ENCODE data around the gene OOSP1. TPM values are rescaled to one million over a fixed set of nuclear protein-coding genes. Genes with fewer than 3 reads are reported as not detected.
"Not testable (repeated sequence)": the region's sequence is repeated elsewhere in the genome, so short reads cannot be mapped to it uniquely, and the experiment has no call there.

Gene OOSP1, protein sequence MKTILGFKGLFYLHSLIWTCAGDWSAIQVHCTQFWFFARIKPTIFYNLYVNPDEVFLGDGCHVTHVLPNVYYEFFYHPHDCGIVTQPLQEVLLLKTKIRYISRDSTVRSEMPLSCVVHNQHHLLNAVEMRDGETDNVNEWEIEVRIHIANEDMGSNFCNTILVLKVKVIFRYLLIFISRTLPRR
- not detected for polyA plus RNA-seq (ENCODE audit: insufficient read length in 3 of 3)
- long read RNA-seq, donor 1, result 0 reads
- long read RNA-seq, donor 2, result 0 reads
- long read RNA-seq, donor 3, result 0 reads
- long read RNA-seq, donor 4, result 0 reads
- long read RNA-seq, donor 5, result 0 reads
- long read RNA-seq, donor 6, result 0 reads
- long read RNA-seq, donor 7, result 0 reads
- long read RNA-seq, donor 8, result 0 reads
- long read RNA-seq, donor 9, result 0 reads
- long read RNA-seq, donor 10, result 0 reads
- long read RNA-seq, donor 11, result 0 reads
- long read RNA-seq, donor 12, result 0 reads
- long read RNA-seq, donor 13, result 0 reads
- long read RNA-seq, donor 14, result 0 reads
- long read RNA-seq, donor 15, result 0 reads
- long read RNA-seq, donor 16, result 0 reads

DNA sequence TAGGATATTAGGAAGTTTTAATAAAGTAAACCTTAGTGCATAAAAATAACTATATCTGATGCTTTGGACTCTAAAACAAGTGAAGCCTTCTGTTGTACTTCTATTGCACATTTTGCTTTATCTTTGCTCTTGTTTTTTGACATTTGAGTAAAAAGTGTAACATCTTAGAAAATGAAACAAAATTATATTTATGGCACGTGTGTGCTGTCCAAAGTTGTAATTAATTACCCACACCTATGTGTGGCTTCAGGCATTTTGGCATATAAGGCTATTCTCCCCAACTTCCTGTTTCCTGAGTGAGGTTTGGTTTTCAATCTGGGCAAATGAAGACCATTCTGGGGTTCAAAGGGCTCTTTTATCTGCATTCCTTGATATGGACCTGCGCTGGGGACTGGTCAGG lies at the start of gene OOSP1:
TSS of gene OOSP1 (plus strand) at position 301 of the 400 bp plus-strand sequence. CDS start at position 324, 23 bp downstream.
- DNase-seq, result no peak

DNA sequence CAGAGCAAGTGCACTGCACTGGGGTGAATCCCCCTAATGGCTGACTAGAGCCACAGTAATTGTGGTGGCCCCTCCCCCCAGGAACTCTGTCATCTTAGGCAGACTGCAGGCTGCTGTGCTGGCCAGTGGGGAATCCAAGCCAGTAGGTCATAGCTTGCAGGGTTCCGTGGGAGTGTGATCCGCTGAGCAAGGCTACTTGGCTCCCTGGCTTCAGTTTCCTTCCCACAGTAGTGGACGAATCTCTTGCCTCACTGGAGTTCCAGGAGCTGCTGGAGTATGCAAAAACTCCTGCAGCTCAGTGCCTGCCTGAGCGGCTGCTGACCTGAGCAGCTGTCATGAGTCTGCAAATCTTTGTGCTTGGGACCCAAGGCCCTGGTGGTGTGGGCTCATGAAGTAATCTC lies 46.5 kb upstream of the OOSP1 start:
- peak; percentile 8 for DNase-seq

DNA sequence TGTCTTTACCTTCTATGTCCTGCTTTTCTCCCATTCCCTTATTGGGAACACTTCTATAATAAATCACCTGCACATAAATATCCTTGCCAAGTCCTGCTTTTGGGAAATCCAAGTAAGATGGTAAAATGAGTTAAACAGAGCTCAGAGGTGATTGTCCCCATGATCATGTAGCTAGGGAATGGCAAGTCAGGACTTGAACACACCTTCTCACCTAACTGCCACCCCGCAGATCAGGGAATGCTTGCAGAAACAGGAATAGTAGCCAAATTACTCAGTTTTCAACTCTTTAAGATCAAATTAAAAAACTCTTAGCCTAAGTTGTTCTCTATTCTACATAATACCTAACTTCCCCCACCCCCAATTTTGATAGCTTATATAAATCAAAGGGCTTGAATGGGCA lies 43.6 kb upstream of the OOSP1 start:
- no peak for DNase-seq

DNA sequence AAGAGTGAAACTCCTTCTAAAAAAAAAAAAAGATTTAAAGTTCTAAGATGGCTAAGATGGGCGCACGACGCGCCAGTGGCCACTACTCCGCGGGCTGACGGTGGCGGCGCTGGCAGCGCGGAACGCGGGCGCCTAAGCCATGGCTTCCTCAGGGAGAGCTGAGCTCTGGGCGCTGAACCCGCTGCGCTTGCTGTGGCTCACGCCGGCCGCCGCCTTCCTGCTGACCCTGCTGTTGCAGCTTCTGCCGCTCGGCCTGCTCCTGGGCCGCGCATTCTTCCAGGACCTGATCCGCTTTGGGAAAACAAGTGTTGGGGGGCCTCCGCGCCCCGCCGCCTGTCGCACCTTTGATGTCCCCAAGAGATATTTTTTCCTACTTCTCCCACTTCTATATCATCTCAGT lies 40.2 kb upstream of the OOSP1 start:
- DNase-seq, result no peak

DNA sequence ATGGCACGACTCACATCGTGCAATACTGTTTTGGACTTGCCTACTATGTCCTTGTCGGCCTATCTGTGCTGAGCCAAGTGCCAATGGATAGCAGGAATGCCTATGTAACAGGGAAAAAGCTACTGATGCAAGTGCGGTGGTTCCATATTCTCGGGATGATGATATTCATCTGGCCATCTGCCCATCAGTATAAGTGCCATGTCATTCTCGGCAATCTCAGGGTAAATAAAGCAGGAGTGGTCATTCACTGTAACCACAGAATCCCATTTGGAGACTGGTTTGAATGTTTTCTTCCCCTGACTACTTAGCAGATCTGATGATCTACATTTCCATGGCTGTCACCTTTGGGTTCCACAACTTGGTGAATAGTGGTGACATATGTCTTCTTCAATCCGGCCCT lies 39.6 kb upstream of the OOSP1 start:
- no peak for DNase-seq

DNA sequence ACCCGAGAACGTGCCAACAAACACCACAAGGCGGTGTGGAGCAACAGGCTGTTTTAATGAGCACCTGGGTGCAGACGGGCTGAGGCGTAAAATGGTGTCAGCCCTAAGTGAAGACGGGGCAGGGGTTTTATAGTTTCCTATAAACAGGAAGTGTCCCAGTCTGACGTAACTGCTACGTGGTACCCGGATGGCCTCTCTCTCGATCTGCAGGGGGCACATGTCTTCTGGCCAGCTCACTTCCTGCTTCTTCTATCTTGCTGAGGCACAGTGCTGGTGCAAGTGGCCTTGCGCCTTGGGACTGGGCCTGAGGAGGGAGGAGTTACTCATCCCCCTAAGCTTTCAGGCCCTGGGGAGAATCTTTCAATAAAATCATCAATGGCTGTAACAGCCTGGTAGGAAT lies 38.7 kb upstream of the OOSP1 start:
- DNase-seq, result no peak

DNA sequence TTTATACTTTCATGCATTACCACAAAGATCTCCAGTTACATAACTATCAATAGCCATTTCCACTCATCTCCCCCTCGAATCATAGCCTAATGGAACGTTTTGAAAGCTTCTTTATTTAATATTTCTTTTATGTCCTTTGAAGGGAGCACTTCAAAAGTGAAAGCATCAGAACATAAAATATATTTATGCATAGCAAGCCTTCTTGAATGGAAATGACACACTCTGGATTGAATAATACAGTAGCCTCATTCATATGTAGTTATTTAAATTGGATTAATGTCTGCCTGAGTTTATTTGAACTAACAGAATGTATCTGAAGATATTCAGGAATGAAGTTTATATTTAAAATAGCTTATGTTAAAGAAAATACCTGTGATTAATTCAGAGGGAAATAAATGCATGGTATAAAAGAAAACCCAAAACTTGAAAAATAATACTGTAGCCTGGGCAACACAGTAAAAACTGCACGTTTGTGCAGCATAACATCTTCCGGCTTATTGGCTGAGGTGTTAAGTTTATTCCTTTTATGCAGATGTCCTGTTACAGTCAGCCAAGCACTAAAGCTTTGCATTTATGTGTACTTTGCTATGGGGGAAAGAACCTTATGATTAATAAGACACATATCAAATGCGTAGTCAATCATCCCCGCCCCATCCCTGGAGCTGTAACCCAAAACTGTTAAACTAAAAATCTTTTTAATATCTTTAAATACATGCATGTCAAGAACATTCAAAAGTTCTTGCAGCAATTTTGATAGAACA lies 37.7 kb upstream of the OOSP1 start:
- no peak for DNase-seq

DNA sequence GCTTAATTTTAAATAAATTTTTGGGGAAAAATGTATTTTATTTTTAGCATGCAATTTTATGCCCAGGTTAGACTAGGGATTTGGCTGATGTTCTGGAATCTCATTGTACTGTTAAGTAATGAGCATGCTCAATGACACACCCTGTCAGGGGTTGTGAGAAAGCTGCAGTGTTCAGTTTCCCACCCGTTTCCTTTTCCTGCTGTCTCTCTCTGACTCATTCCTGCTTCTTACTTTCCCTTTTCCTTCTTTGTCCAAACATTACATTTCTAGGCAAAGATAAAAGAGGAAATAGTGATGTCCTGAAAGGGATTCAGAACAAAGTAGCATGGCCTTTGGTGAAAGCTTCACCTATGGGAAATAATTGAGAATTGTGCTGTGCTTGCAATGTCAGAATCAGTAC lies 36.9 kb upstream of the OOSP1 start:
- DNase-seq, result no peak

DNA sequence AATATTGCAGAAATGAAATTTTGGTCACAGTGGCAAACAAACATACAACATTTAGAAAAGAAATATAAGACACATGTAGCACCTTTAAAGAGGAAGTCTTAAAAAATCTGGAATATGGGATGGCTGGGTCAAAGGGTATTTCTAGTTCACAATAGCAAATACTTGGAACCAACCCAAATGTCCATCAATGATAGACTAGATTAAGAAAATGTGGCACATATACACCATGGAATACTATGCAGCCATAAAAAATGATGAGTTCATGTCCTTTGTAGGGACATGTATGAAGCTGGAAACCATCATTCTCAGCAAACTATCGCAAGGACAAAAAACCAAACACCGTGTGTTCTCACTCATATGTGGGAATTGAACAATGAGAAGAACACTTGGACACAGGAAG lies 34.7 kb upstream of the OOSP1 start:
- DNase-seq, result not testable (repeated sequence)

DNA sequence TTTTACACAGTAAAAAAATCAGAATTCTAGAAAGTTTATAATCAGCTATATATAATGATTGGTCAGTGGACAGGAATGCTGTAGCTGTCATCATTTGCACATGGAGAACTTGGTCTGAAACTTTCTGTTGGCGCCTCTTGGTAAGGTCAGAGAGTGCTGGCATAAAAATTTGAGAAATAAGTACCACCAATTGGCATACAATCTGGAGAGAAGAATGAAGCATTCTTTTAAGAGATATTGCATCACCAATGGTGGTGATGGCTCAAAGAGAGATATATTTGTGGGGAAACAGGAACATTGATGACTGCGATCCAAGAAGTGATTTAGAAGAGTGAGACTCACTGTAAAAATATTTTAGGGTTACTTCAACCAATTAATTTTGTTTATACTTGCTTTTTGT lies 19.8 kb upstream of the OOSP1 start:
- no peak for DNase-seq

DNA sequence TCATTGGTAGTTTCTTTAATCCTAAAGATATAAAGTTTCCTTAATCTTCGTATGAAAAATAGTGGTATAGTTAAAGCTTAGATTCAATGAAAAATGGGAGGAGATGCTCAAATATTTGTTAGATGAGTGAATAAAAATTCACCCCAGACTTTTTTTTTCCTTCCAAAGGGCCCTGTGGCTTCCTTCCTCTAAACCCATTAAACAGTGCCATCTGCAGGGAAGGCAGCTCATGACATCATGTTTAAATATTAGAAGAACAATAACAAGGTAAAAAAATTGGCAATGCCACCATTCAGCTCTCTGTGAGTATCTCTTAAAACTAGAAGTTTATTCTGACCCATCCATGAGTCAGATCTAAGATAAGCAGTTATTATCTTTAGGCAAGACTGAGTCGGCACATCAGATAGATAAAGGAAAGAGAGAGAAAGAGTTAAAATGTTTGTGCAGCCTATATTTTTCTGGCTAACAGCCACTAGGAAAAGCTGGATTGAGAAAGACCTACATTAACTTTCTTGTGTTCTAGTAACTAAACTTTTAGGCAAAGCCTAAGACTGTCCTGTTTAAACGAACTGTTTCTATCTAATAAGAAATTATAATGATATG lies 19.1 kb upstream of the OOSP1 start:
- DNase-seq, result no peak

DNA sequence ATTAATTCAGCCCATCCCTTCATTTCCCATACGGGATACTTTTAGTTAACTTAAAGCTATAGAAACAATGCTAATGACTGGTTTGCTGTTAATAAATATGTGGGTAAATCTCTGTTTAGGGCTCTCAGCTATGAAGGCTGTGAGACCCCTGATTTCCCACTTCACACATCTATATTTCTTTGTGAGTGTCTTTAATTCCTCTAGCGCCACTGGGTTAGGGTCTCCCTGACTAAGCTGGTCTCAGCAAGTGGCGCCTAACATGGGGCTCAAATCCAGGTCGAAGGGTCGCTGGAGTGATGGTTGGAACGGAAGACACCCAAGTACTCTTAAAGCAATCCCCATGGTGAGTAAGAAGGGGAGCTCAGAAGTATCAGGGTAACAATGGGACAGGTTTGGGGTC lies 14.4 kb upstream of the OOSP1 start:
- DNase-seq, result no peak

DNA sequence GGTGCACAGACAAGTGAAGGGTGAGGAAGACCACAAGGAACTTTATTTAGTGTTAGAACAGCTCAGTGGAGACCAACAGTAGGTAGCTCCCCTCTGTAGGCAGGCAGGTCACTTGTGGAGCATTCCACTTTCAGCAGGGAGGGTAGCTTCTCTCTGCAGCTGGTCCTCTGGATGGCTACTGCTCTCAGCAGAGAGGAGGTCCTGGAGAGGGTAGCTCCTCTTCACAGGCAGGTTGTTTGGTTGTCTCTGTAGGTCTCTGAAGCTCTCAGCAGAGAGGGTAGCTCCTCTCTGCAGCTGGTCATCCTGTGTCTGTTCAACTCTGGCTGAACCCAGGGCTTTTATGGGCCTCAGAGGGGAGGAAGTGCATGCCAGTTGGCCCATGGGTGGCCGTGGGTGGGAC lies 6.5 kb upstream of the OOSP1 start:
- no peak for DNase-seq

DNA sequence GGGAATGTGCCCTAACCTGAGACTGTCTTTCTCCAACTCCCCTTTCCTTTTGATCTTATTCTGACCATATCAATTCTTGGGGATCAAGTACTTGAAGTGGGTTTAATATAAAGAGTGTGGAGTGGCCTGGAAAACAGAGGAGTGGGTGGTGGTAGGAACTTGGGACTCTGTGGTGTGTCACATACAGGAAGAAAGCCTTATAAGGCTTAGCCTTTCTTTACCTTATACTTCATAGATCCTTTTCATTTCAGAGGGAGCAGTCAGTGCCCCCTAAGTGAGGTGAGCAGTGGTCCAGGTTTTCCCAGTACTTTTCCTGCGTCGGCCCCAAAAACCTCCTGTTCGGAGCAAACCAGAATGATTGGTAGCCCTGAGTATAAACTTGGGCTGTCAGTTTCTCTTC lies 486 bp downstream of the OOSP1 start:
- no peak for DNase-seq

DNA sequence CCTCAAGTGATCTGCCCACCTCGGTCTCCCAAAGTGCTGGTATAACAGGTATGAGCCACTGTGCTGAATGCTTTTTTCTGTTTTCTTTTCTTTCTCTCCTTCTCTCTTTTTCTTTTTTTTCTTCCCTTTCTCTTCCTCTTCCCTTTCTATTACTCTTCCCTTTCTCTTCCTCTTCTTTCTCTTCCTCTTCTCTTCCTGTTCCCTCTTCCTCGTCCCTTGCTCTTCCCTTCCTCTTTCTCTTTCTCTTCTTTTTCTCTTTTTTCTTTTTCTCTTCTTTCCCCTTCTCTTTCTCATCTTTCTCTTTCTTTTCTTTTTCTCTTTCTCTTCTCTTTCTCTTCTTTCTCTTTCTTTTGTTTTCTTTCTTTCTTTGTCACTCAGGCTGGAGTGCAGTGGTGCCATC lies 1.2 kb downstream of the OOSP1 start:
- no peak for DNase-seq

DNA sequence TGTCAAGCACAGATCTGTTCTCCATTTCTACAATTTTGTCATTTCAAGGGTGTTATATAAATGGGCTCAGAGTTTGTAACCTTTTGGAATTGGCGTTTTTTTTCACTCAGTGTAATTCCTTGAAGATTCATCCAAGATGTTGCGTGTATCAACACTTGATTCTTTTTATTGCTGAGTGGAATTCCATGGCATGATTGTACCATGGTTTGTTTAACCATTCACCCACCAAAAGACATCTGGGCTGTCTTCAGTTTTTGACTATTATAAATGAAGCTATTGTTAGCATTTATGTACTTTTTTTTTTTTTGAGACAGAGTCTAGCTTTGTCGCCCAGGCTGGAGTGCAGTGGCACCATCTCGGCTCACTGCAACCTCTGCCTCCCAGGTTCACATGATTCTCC lies 2.9 kb downstream of the OOSP1 start:
- DNase-seq, result no peak

DNA sequence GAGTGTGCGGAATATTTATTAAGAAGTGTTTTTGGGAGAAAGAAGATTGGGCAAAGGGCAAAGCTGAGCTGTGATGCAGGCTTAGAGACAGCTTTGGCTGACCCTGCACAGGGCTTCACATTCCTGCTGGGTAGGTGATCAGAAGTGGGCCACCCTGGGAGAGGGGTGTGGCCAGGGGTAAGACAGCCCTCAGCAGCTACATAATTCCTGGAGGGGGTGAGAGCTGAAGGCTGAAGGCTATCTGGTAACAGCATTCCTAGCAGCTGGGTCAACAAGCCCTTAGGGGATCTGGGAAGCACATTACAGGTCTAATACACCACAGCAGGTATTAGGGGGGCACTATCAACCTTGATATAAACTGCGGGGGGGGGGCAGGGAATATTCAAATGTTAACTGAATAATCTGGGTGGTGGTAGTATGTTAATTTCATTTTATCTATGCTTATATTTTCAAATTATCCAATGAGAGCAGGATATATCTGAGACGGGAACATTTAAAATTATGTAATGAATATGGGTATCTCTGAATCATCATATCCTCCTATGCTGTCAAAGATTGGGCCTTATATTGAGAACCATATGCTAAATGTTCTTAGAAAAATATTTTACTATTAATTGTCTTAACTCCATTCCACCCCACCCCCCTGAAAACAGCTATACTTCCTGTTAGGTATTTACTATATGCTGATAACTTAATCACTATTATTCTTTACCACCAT lies 5.9 kb downstream of the OOSP1 start:
- DNase-seq, result no peak

DNA sequence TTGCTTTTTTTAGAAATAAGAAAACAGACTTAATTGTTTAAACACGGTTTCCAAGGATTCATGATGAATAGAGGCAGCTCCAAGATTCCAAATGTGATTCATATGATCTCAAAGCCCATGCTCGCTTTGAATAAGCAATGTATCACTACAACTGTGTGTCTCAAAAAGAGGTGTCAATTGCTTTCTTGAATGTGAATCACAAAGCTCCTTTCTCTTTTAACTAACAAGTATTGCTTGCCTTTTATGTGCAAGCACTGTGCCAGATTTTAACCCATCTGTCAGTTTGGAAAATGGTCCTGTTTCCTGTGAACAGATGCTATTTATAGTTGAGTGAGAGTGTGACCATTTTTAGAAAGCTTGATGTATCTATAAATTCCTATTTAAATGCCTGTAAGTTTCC lies 6.5 kb downstream of the OOSP1 start:
- DNase-seq, result no peak

DNA sequence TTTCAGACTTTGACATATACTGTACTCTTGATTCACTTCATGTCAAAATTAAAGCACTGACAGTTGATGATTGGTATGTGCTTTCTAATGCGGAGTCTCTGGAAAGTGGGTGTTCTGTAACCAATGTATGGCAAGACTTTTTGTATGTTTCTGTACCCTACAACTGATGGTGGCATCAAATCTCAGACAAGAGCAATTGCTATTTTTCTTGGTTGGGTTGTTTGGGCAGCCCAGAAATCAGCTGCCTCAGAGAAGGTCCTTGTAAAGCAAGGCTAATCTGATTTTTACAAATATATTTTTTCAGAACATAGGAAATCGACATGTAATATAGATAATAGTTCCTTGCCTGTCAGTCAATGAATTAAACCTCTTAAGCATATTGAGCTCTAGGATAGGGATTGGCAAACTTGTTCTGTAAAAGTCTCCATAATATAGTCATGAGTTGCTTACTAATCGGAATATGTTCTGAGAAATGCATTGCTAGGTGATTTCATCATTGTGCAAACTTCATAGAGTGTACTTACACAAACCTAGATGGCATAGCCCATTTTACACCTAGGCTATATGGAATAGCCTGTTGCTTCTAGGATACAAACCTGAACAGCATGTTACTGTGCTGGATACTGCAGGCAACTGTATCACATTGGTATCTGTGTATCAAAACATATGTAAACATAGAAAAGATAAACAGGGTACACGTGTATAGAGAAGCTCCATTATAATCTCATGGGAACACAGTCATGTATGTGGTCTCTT lies 15.4 kb downstream of the OOSP1 start:
- DNase-seq, result no peak

DNA sequence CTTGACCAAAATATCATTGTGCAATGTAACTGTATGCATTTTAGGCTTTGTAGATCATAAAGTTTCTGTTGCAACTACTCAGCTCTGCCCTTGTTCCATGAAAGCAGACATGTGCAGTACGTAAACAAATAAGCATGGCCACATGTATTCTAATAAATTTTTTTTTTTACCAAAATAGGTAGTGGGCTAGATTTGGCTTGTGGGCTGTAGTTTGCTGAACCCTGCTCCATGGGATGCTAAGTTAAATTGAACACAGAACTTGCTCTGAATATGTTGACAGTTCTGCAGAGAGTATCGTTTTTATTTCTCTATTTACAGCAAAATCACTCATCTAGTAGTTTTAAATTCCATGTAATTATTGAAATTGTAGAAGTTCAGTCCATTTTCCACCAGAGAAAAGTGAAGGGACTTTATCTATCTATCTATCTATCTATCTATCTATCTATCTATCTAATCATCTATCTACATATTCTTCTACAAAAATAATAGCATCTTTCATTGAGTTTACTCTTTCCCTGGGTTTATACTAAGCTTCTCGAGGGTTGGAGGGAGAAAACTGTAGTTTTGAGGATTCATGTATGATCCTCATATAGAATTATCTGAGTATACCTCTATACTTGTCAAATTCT lies 16.1 kb downstream of the OOSP1 start:
- no peak for DNase-seq

DNA sequence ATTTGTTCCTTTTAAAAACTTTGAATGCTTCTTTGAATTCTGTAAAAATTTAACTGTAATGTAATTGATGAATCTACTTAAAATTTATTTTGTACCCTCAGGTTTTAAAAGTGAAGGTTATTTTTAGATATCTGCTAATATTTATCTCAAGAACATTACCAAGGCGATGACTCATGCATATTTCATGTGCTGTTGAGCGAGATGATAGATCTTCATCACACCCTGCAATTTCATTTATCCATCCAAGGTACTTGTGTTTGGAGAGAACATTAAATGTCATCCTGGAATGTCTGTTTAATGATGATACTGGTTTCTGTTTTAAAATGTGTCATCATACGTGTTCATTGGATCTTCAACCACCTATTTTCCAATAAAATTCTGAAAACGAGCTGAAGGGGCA lies 18.9 kb downstream of the OOSP1 start:
- no peak for DNase-seq
